ENCODE results near the gene ARCN1. TPM values are rescaled to one million over a fixed set of nuclear protein-coding genes. Genes with fewer than 3 reads are reported as not detected.

The ARCN1 gene
- total RNA-seq, 1 experiment from 2014 or later = 34.4 TPM

Small RNA genes lying within 50 kb of the gene (small RNA-seq; reads per million reads assigned to genes)
- gene RNU6-1157P = not detected

Other genes with a start within 250 kb of the ARCN1 start
- 3.7 and 5.7 TPM in 2 replicates for gene CD3D, start 229.7 kb upstream of the ARCN1 start, total RNA-seq (2014; rRNA removed; shearing (Covaris generic); ENCODE audit: low replicate concordance)
- 88.1 and 158 TPM in 2 replicates for gene CD3G, start 228.1 kb upstream of the ARCN1 start, total RNA-seq (2014; rRNA removed; shearing (Covaris generic); ENCODE audit: low replicate concordance)
- gene UBE4A, start 212.8 kb upstream of the ARCN1 start, total RNA-seq (2014; rRNA removed; shearing (Covaris generic); ENCODE audit: low replicate concordance) = 9.7 and 26.3 TPM in 2 replicates
- 80.7 and 82.4 TPM in 2 replicates for gene ATP5MG, start 170.8 kb upstream of the ARCN1 start, total RNA-seq (2014; rRNA removed; shearing (Covaris generic); ENCODE audit: low replicate concordance)
- 37.6 and 40.7 TPM in 2 replicates for gene KMT2A, start 135.9 kb upstream of the ARCN1 start, total RNA-seq (2014; rRNA removed; shearing (Covaris generic); ENCODE audit: low replicate concordance)
- not detected in 2 replicates for gene TTC36, start 44.9 kb upstream of the ARCN1 start, total RNA-seq (2014; rRNA removed; shearing (Covaris generic); ENCODE audit: low replicate concordance)
- gene TMEM25, start 41.2 kb upstream of the ARCN1 start, total RNA-seq (2014; rRNA removed; shearing (Covaris generic); ENCODE audit: low replicate concordance) = 9.1 and 12.1 TPM in 2 replicates
- 13.5 and 28.6 TPM in 2 replicates for gene IFT46, start 6.5 kb upstream of the ARCN1 start, total RNA-seq (2014; rRNA removed; shearing (Covaris generic); ENCODE audit: low replicate concordance)
- 0.19 TPM in 1 of 2 replicates, not detected in the other for gene PHLDB1, start 35.2 kb downstream of the ARCN1 start, total RNA-seq (2014; rRNA removed; shearing (Covaris generic); ENCODE audit: low replicate concordance)
- not detected in 2 replicates for gene TREH, start 107.2 kb downstream of the ARCN1 start, total RNA-seq (2014; rRNA removed; shearing (Covaris generic); ENCODE audit: low replicate concordance)
- 29.4 and 52.8 TPM in 2 replicates for gene DDX6, start 218.8 kb downstream of the ARCN1 start, total RNA-seq (2014; rRNA removed; shearing (Covaris generic); ENCODE audit: low replicate concordance)